Thymus (tissue), 11 donors: Measurements from ENCODE around the gene ERBB4. TPM values are rescaled to one million over a fixed set of nuclear protein-coding genes. Genes with fewer than 3 reads are reported as not detected.
"Not testable (repeated sequence)": the region's sequence is repeated elsewhere in the genome, so short reads cannot be mapped to it uniquely, and the experiment has no call there.

Source experiments
- DNase-seq, 9 donors: peaks; one replicate each; pipeline ENCODE4 v3.0.0-alpha.2; 2013; ENCODE audit warnings: low spot score in 9 of 9, low read depth in 6 of 9, missing footprints in 1 of 9
- H3K27ac ChIP-seq, 2 donors: one replicate each; pipeline ENCODE4 v1.5.1; 2013; ENCODE audit warnings: control low read depth in 1 of 2, low read depth in 1 of 2, low read length in 1 of 2, mild to moderate bottlenecking in 1 of 2, moderate library complexity in 1 of 2
- H3K27me3 ChIP-seq, 2 donors: one replicate each; pipeline ENCODE4 v1.5.1; 2013; ENCODE audit warnings: low read length in 1 of 2; ENCODE audit not compliant: control insufficient read depth in 2 of 2, insufficient read depth in 1 of 2
- H3K36me3 ChIP-seq, 2 donors: one replicate each; pipeline ENCODE4 v1.5.1; 2013; ENCODE audit warnings: low read length in 1 of 2, mild to moderate bottlenecking in 1 of 2, moderate library complexity in 1 of 2; ENCODE audit not compliant: control insufficient read depth in 2 of 2, insufficient read depth in 2 of 2
- H3K4me1 ChIP-seq, 2 donors: one replicate each; pipeline ENCODE4 v1.5.1; 2013; ENCODE audit warnings: low read length in 2 of 2; ENCODE audit not compliant: control insufficient read depth in 2 of 2, insufficient read depth in 2 of 2
- H3K4me3 ChIP-seq, 2 donors: one replicate each; pipeline ENCODE4 v1.5.1; 2013; ENCODE audit warnings: low read length in 2 of 2, control low read depth in 1 of 2, mild to moderate bottlenecking in 1 of 2
- H3K9me3 ChIP-seq, 2 donors: one replicate each; pipeline ENCODE4 v1.5.1; 2013; ENCODE audit warnings: low read length in 1 of 2, mild to moderate bottlenecking in 1 of 2; ENCODE audit not compliant: control insufficient read depth in 2 of 2, insufficient read depth in 1 of 2
- WGBS: extraction: QIAGEN DNeasy Blood & Tissue Kit; methylation state at CpG from one replicate; pipeline ENCODE4 v1.1.7; 2013; 5-methylcytosine and 5-hydroxymethylcytosine counted together
- polyA plus RNA-seq: library from polyadenylated mRNA; stranded (reverse); fragments of 200-250 nt; gene quantifications from one replicate; pipeline ENCODE4 v1.2.3, GENCODE V29; 2013
- total RNA-seq: library from RNA; stranded (reverse); fragments of 120-200 nt; gene quantifications from one replicate; pipeline ENCODE4 v1.2.4, GENCODE V29; 2013
- donor health status: healthy.

The ERBB4 gene
- total and polyA plus RNA-seq, 2 donors: 0.16 to 0.19 TPM

DNA sequence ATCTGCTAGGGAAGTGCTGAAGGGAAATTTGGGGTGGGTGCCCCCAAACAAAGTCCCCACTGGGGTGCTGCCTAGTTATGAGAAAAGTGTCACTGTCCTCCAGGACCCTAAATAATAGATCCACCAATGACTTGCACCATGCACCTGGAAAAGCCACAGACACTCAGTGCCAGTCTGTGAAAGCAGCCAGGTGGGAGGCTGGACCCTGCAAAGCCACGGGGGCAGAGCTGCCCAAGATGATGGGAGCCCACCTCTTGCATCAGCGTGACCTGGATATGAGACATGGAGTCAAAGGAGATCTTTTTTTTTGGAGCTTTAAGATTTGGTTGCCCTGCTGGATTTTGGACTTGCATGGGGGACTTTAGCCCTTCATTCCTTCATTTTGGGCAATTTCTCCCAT is 431.6 kb downstream of the ERBB4 start:
- no peak overlapping the region for H3K27ac ChIP-seq
- no peak overlapping the region for H3K4me3 ChIP-seq
- 80% methylated on average over 2 of the region's 2 CpGs for WGBS
- no peaks in the 10 kb centered on the region for H3K27me3 ChIP-seq
- no peaks in the 10 kb centered on the region for H3K36me3 ChIP-seq
- H3K4me1 ChIP-seq: no peaks in the 10 kb centered on the region
- peaks cover 0 to 7% of the 10 kb centered on the region in 2 donors for H3K9me3 ChIP-seq
- no peak for DNase-seq

DNA sequence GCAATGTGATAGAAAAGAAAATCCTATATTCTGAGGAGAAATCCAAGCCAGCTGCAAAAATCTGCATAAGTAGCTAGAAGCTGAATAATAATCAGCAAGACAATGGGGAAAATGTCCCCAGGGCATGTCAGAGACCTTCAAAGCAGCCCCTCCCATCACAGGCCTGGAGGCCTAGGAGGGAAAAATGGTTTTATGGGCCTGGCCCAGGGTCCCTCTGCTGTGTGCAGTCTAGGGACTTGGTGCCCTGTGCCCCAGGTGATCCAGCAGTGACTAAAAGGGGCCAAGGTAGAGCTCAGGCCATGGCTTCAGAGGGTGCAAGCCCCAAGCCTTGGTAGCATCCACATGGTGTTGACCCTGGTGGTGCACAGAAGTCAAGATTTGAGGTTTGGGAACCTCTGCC is 432.1 kb downstream of the ERBB4 start:
- H3K9me3 ChIP-seq, DNase-seq: not testable (repeated sequence)

DNA sequence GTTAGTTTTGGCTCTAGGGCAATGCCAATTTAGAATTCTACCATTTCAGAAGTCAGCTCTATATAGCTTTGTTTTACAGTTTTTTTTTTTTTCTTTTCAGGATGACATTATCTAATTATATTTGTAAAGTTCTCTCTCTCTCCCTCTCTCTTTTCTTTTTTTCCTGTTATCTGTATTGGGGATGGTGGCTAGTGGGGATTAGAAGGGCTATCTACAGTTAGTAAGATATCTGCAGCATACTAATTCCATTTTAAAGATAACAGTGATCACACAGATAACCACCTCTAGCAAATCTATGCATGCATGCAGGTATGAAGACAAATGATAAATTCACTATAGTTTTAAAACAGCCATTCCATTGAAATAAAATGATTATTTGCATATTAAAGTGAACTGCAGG is 438.9 kb downstream of the ERBB4 start:
- Histone ChIP-seq H3K27me3 (no peaks in the 10 kb centered on the region), H3K4me3 (no peak overlapping the region), H3K36me3 (no peaks in the 10 kb centered on the region), H3K27ac (no peak overlapping the region), H3K9me3 (no peaks in the 10 kb centered on the region), H3K4me1 (no peaks in the 10 kb centered on the region)
- DNase-seq: no peak

More for the DNA sequence above, 432.1 kb downstream of the ERBB4 start:
- not testable (repeated sequence) for H3K36me3 ChIP-seq, H3K27ac ChIP-seq, H3K27me3 ChIP-seq, H3K4me1 ChIP-seq, H3K4me3 ChIP-seq

DNA sequence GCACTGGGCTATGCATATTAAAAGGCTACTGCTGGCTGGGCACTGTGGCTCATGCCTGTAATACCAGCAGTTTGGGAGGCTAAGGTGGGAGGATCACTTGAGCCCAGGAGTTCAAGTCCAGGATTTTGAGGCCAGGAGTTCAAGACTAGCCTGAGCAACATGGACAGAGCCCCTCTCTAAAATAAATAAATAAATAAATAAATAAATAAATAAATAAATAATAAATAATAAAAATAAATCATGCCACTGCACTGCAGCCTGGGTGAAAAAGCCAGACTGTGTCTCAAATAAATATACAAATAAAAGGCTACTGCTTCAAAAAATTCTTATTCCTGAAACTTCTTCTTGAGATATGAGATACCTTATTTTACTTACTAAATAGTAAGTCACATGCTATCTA is 439.6 kb downstream of the ERBB4 start:
- no peak overlapping the region for H3K4me3 ChIP-seq
- H3K9me3 ChIP-seq: no peaks in the 10 kb centered on the region
- H3K36me3 ChIP-seq: no peaks in the 10 kb centered on the region
- H3K27ac ChIP-seq: no peak overlapping the region
- DNase-seq: no peak
- no peaks in the 10 kb centered on the region for H3K4me1 ChIP-seq
- no peaks in the 10 kb centered on the region for H3K27me3 ChIP-seq

DNA sequence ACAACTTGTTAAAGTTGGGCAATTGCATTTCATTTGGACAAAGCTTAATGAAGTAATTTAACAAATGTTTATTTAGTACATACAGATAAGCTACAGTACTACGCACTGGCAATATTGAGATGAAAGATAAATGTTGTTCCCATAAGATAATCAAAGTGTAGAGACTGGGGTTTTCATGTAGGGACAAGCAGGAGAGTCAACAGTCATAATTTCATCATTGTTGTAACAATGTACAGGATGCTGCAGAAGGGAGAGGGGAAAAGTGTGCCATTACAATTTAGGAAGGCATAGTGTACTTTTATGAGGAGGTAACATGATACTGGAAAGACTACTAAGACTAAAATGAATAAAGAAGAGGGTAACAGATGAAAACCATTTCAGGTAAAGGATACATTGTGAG is 441.6 kb downstream of the ERBB4 start:
- no peaks in the 10 kb centered on the region for H3K9me3 ChIP-seq
- H3K36me3 ChIP-seq: no peaks in the 10 kb centered on the region
- H3K27ac ChIP-seq: no peak overlapping the region
- H3K4me1 ChIP-seq: no peaks in the 10 kb centered on the region
- no peak overlapping the region for H3K4me3 ChIP-seq
- H3K27me3 ChIP-seq: no peaks in the 10 kb centered on the region
- 95% methylated on average over 1 of the region's 1 CpG for WGBS
- no peak for DNase-seq

DNA sequence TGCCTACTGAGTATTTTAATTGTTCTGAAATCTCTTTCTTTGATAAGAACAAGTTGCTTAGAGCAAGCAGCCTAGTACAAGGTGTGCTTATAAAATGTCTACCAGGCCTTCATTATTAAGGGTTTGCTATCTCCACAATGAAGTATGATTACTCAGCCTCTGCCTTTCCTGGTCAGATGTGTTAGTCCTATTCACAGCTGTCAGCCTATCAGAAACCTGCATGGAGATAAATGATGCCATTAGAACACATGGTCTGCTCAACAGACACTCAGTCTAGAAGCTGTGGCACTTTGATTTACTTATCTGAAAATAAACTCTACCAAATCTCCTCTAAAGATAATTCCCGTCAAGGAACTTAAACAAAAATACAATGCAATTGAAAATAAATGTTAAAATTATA is 448.7 kb downstream of the ERBB4 start:
- DNase-seq: no peak
- H3K27ac ChIP-seq: no peak overlapping the region
- H3K4me3 ChIP-seq: no peak overlapping the region
- no peaks in the 10 kb centered on the region for H3K4me1 ChIP-seq
- WGBS: 88% methylated on average over 1 of the region's 1 CpG
- H3K9me3 ChIP-seq: no peaks in the 10 kb centered on the region
- H3K27me3 ChIP-seq: no peaks in the 10 kb centered on the region
- no peaks in the 10 kb centered on the region for H3K36me3 ChIP-seq

DNA sequence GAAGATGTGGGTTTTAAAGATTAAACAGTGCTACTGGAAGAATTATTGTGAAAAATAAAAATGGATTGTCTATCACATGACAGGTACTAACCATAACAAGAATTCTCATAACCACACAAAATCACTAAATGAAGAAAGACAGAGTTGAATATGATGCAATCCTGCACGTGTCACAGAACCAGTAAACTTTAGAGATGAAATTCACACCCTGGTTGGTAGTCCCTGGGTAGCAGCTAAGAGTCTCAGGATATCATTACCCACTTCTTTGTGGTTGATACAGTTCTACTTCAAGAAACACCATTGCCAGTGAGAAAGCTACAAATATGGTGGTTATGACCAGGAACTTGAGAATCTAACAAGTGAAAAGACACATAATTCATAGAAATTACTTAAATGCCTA is 450.2 kb downstream of the ERBB4 start:
- H3K27me3 ChIP-seq: no peaks in the 10 kb centered on the region
- H3K4me3 ChIP-seq: no peak overlapping the region
- H3K4me1 ChIP-seq: no peaks in the 10 kb centered on the region
- H3K9me3 ChIP-seq: no peaks in the 10 kb centered on the region
- no peaks in the 10 kb centered on the region for H3K36me3 ChIP-seq
- WGBS: 71% methylated on average over 1 of the region's 1 CpG
- no peak for DNase-seq
- no peak overlapping the region for H3K27ac ChIP-seq

DNA sequence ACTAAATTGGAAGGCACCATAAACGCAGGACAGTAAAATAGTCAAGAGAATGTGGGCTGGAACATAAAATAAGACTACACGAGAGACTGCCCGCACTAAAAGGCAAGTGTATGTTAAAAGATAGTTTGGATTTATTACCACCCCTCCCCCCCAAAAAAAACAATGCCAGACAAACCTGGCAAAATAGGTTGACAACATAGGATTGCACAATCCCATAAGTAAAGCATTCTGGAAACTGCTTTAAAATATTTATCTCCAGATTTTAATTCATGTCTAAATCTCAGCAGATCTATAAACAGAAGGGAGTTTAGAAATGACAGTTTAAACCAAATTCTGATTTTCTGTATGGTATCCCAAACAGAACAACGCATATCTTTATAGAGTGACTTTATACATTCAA is 455.1 kb downstream of the ERBB4 start:
- Histone ChIP-seq H3K4me1 (no peaks in the 10 kb centered on the region), H3K27me3 (no peaks in the 10 kb centered on the region), H3K27ac (no peak overlapping the region), H3K36me3 (no peaks in the 10 kb centered on the region), H3K9me3 (no peaks in the 10 kb centered on the region), H3K4me3 (no peak overlapping the region)
- WGBS: 90% methylated on average over 4 of the region's 4 CpGs
- no peak for DNase-seq

DNA sequence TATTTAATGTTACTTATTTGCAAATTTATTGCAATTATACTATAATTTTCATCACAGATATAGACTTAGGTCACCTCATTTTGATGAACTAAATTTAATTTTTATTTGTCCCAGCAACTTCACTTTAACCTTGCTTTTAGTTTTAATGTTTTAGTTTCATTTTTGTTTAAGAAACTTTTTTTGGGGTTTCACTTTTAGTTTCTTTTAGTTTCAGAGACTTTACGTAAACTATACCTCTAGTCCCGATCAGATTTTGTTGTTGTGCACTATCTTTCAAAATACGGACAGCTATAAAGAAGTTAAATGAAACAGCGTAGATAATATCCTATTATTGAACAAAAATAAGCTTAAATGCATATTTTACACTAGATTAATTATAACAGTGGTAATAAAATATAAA is 460.5 kb downstream of the ERBB4 start:
- 68% methylated on average over 4 of the region's 4 CpGs for WGBS
- no peaks in the 10 kb centered on the region for H3K27me3 ChIP-seq
- no peaks in the 10 kb centered on the region for H3K36me3 ChIP-seq
- peak in 1 of 9 donors; percentile 2 for DNase-seq
- no peaks in the 10 kb centered on the region for H3K9me3 ChIP-seq
- no peak overlapping the region for H3K4me3 ChIP-seq
- H3K27ac ChIP-seq: no peak overlapping the region
- H3K4me1 ChIP-seq: no peaks in the 10 kb centered on the region

DNA sequence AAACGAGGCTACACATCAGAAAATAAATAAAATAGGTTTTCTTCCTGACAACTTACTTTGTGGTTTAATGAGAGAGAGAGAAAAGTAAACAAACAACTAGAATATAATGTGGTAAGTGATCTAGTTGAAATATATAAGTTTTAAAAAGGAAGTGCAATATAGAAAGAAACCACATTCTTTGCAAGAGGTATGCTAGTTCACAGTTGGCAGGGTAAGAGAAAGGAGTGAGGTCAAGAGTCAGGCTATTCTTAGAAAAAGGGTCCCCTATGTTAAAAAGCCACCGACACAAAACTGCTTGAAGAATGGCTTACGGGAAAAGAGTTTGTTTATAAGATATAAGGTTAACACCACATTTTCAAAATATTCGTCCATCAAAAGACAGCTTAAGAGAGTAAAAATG is 462.1 kb downstream of the ERBB4 start:
- WGBS: 60% methylated on average over 4 of the region's 4 CpGs
- Histone ChIP-seq H3K36me3 (no peaks in the 10 kb centered on the region), H3K27ac (no peak overlapping the region), H3K9me3 (no peaks in the 10 kb centered on the region), H3K4me1 (no peaks in the 10 kb centered on the region), H3K27me3 (no peaks in the 10 kb centered on the region), H3K4me3 (no peak overlapping the region)
- DNase-seq: no peak
